HepG2 (cell line): Measurements from ENCODE around the gene CST3. TPM values are rescaled to one million over a fixed set of nuclear protein-coding genes. Genes with fewer than 3 reads are reported as not detected.

Experiments used
- ATAC-seq: fragments of 200-7000 bp; cut with Tn5 transposase; 3 replicates; pipeline ENCODE4 v1.9.1; 2020; ENCODE audit warnings: mild to moderate bottlenecking, moderate library complexity
- BruUV-seq: library from RNA; stranded (reverse); fragments of 400-500 nt; replicated peaks from 2 replicates; lab custom pipeline; 2021; lab: Mats Ljungman, UMichigan
- CTCF ChIA-PET: fragments of 300-600 bp; formaldehyde crosslinking; extraction: SDS; loops from one replicate; lab custom pipeline; 2021; ENCODE audit warnings: low total read pairs, inconsistent platforms, low intra/inter-chr PET ratio; lab: Yijun Ruan, JAX
- POLR2A ChIA-PET: fragments of 350-600 bp; sonication (Branson Sonifier 250); formaldehyde crosslinking; loops from one replicate; lab custom pipeline; 2020; ENCODE audit warnings: antibody characterized with exemption, inconsistent platforms; lab: Yijun Ruan, JAX
- DNase-seq: peaks from one replicate; pipeline ENCODE4 v3.0.0-alpha.2; 2015; ENCODE audit warnings: low spot score
- FAIRE-seq: peaks from 3 replicates; lab custom pipeline; 2011; peaks lifted over from hg19 to GRCh38; lab: Jason Lieb, UNC
- H2AFZ ChIP-seq: one replicate; pipeline ENCODE4 v1.6.1; 2011; ENCODE audit warnings: low read length, inconsistent platforms
- H3K27ac ChIP-seq: fragments of 300-600 bp; 3 replicates; pipeline ENCODE4 v1.8.0; 2011; ENCODE audit warnings: mixed run types, mild to moderate bottlenecking, mixed read lengths, low read length, inconsistent platforms; ENCODE audit not compliant: insufficient read depth; ENCODE audit errors: extremely low read length
- H3K27me3 ChIP-seq, 2 experiments: fragments of 200-600 bp in 1 of 2; 2 replicates in 1 of 2; 3 replicates in 1 of 2; pipeline versions ENCODE4 v1.6.0 to v1.8.0; 2011; ENCODE audit warnings: low read length in 2 of 2, mild to moderate bottlenecking in 2 of 2, moderate library complexity in 2 of 2, inconsistent platforms in 1 of 2; ENCODE audit not compliant: insufficient read depth in 2 of 2, control insufficient read depth in 1 of 2
- H3K36me3 ChIP-seq, 2 experiments: fragments of 200-600 bp in 1 of 2; replicated peaks in 1 of 2; 2 replicates in 1 of 2; 3 replicates in 1 of 2; pipeline versions ENCODE4 v1.5.1 to v1.8.0; 2011; ENCODE audit warnings: low read length in 2 of 2, inconsistent platforms in 1 of 2; ENCODE audit not compliant: insufficient read depth in 2 of 2, control insufficient read depth in 1 of 2
- H3K4me1 ChIP-seq: 2 replicates; pipeline ENCODE4 v1.5.1; 2012; ENCODE audit warnings: low read length, inconsistent platforms; ENCODE audit not compliant: insufficient read depth
- H3K4me2 ChIP-seq: 2 replicates; pipeline ENCODE4 v1.6.0; 2011; ENCODE audit warnings: low read depth, low read length, inconsistent platforms
- H3K4me3 ChIP-seq, 3 experiments: fragments of 200-600 bp in 1 of 3; sonication (generic), shearing (Covaris generic) in 1 of 3; replicated peaks in 1 of 3; 2 replicates each; pipeline ENCODE4 v1.5.1; 2011 to 2016; ENCODE audit warnings: low read length in 3 of 3, inconsistent platforms in 2 of 3, low read depth in 2 of 3, mild to moderate bottlenecking in 2 of 3, control low read depth in 1 of 3, mixed read lengths in 1 of 3; ENCODE audit not compliant: insufficient read depth in 1 of 3
- H3K79me2 ChIP-seq: one replicate; pipeline ENCODE4 v1.6.1; 2011; ENCODE audit warnings: low read length, inconsistent platforms; ENCODE audit not compliant: insufficient read depth
- H3K9ac ChIP-seq: 2 replicates; pipeline ENCODE4 v1.6.0; 2011; ENCODE audit warnings: mild to moderate bottlenecking, low read depth, low read length, inconsistent platforms; ENCODE audit not compliant: insufficient read depth
- H3K9me3 ChIP-seq: 2 replicates; pipeline ENCODE4 v1.5.1; 2012; ENCODE audit warnings: mild to moderate bottlenecking, low read length
- H4K20me1 ChIP-seq: 2 replicates; pipeline ENCODE4 v1.6.0; 2011; ENCODE audit warnings: inconsistent platforms, mild to moderate bottlenecking, low read length, moderate library complexity; ENCODE audit not compliant: insufficient read depth
- ARNT ChIP-seq: fragments of 450-650 bp; IDR thresholded peaks from 2 replicates; pipeline ENCODE4 v1.6.1; 2017
- GATA4 ChIP-seq: sonication (generic); IDR thresholded peaks from 2 replicates; pipeline ENCODE4 v1.6.1; 2016; ENCODE audit warnings: antibody characterized with exemption, low read depth, borderline replicate concordance
- JDP2 ChIP-seq: sonication (generic); formaldehyde crosslinking; IDR thresholded peaks from 2 replicates; pipeline ENCODE4 v1.8.1; 2022; ENCODE audit warnings: missing genetic modification reagents, borderline replicate concordance
- KDM4B ChIP-seq: sonication (generic); formaldehyde crosslinking; IDR thresholded peaks from 2 replicates; pipeline ENCODE4 v1.4.0; 2020; ENCODE audit warnings: missing genetic modification reagents
- LBX2 ChIP-seq: sonication (generic); formaldehyde crosslinking; IDR thresholded peaks from 2 replicates; pipeline ENCODE4 v1.5.0; 2020; ENCODE audit warnings: missing genetic modification reagents, mild to moderate bottlenecking, borderline replicate concordance
- NCOA5 ChIP-seq: sonication (generic); formaldehyde crosslinking; IDR thresholded peaks from 2 replicates; pipeline ENCODE4 v1.4.0; 2020; ENCODE audit warnings: missing genetic modification reagents
- NFYB ChIP-seq: sonication (generic); formaldehyde crosslinking; IDR thresholded peaks from 2 replicates; pipeline ENCODE4 v1.4.0; 2020; ENCODE audit warnings: missing genetic modification reagents
- RBM39 ChIP-seq: fragments of 200-400 bp; formaldehyde crosslinking; IDR thresholded peaks from one replicate; pipeline ENCODE4 v1.6.1; 2018; ENCODE audit warnings: antibody characterized with exemption, mild to moderate bottlenecking, low read depth, low read length; ENCODE audit not compliant: poor library complexity, severe bottlenecking
- SALL1 ChIP-seq: sonication (generic); formaldehyde crosslinking; IDR thresholded peaks from 2 replicates; pipeline ENCODE4 v1.8.0; 2022; ENCODE audit warnings: mild to moderate bottlenecking, missing genetic modification reagents
- SKI ChIP-seq: fragments of 450-650 bp; IDR thresholded peaks from one replicate; pipeline ENCODE4 v1.6.1; 2018; ENCODE audit warnings: mild to moderate bottlenecking; ENCODE audit not compliant: partially characterized antibody
- SMYD3 ChIP-seq: sonication (generic); formaldehyde crosslinking; IDR thresholded peaks from 2 replicates; pipeline ENCODE4 v1.8.1; 2023; ENCODE audit warnings: mild to moderate bottlenecking, missing genetic modification reagents
- SOX5 ChIP-seq: IDR thresholded peaks from 2 replicates; pipeline ENCODE4 v1.6.1; 2016; ENCODE audit warnings: borderline replicate concordance
- SUZ12 ChIP-seq: fragments of 150-350 bp; IDR thresholded peaks from 2 replicates; pipeline ENCODE4 v1.6.1; 2014; ENCODE audit warnings: low read depth, low read length
- ZBTB38 ChIP-seq: sonication (generic); formaldehyde crosslinking; IDR thresholded peaks from 2 replicates; pipeline ENCODE4 v1.5.1; 2020; ENCODE audit warnings: mild to moderate bottlenecking, missing genetic modification reagents
- ZMAT3 ChIP-seq: sonication (generic); formaldehyde crosslinking; conservative IDR thresholded peaks from 2 replicates; pipeline ENCODE4 v1.7.0; 2021; ENCODE audit warnings: missing genetic modification reagents
- ZNF17 ChIP-seq: sonication (generic); formaldehyde crosslinking; IDR thresholded peaks from 2 replicates; pipeline ENCODE4 v1.5.0; 2020; ENCODE audit warnings: mild to moderate bottlenecking, missing genetic modification reagents
- ZNF367 ChIP-seq: sonication (generic); formaldehyde crosslinking; IDR thresholded peaks from 2 replicates; pipeline ENCODE4 v1.4.0; 2020; ENCODE audit warnings: missing genetic modification reagents, borderline replicate concordance
- ZSCAN21 ChIP-seq: sonication (generic); formaldehyde crosslinking; IDR thresholded peaks from 2 replicates; pipeline ENCODE4 v1.8.0; 2022; ENCODE audit warnings: mild to moderate bottlenecking, missing genetic modification reagents, moderate library complexity, borderline replicate concordance
- WGBS: methylation state at CpG from one replicate; pipeline ENCODE4 v1.1.6; 2017; ENCODE audit warnings: low lambda C conversion rate; 5-methylcytosine and 5-hydroxymethylcytosine counted together
- in situ Hi-C: cut with HindIII; loops from 2 replicates; pipeline ENCODE4 v1.10.0; 2017; ENCODE audit warnings: low pct_unique_long_range_greater_than_20kb; ENCODE audit not compliant: extremely low pct_ligation_motif_present
- intact Hi-C: fragments of 100-400 bp; cut with micrococcal nuclease; formaldehyde crosslinking; loops from one replicate; pipeline ENCODE4 v1.10.0; 2022; ENCODE audit not compliant: unreplicated experiment
- polyA plus RNA-seq, 8 experiments: library from polyadenylated mRNA; depleted of rRNA in 3 of 8; stranded (reverse) in 7 of 8; unstranded in 1 of 8; fragments of >200 nt; fragmentation: Illumina TruSeq in 4 of 8; extraction: Trizol in 4 of 8; gene quantifications; 2 replicates each; pipeline versions ENCODE4 v1.2.1 to v1.2.3, GENCODE V29; 2011 to 2016; ENCODE audit warnings: low read depth in 4 of 8, missing spikeins in 1 of 8, mixed read lengths in 1 of 8; ENCODE audit not compliant: insufficient read depth in 1 of 8
- total RNA-seq, 5 experiments: library from RNA; depleted of rRNA; stranded (reverse); fragments of >200 nt; fragmentation: Illumina TruSeq; extraction: Trizol; gene quantifications; 2 replicates each; pipeline ENCODE4 v1.2.3, GENCODE V29; 2016; ENCODE audit warnings: low read depth in 1 of 5
- TF ChIP-seq, protein P1 (sequence below): sonication (generic); formaldehyde crosslinking; IDR thresholded peaks from 2 replicates; pipeline ENCODE4 v1.4.0; 2020; ENCODE audit warnings: missing genetic modification reagents

The CST3 gene
- total and polyA plus RNA-seq, 2 of the 13 experiments (the other 11 are each of a cell fraction or from before 2014, with no cell fraction given), result 690 to 1,005 TPM

GRCh38 chr20:23683807-23684206 lies 46.1 kb upstream of the CST3 start:
- POLR2A ChIA-PET, result no interaction called here
- TF ChIP-seq, protein P1, sequence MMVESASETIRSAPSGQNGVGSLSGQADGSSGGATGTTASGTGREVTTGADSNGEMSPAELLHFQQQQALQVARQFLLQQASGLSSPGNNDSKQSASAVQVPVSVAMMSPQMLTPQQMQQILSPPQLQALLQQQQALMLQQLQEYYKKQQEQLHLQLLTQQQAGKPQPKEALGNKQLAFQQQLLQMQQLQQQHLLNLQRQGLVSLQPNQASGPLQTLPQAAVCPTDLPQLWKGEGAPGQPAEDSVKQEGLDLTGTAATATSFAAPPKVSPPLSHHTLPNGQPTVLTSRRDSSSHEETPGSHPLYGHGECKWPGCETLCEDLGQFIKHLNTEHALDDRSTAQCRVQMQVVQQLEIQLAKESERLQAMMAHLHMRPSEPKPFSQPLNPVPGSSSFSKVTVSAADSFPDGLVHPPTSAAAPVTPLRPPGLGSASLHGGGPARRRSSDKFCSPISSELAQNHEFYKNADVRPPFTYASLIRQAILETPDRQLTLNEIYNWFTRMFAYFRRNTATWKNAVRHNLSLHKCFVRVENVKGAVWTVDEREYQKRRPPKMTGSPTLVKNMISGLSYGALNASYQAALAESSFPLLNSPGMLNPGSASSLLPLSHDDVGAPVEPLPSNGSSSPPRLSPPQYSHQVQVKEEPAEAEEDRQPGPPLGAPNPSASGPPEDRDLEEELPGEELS, result no peak
- TF ChIP-seq KDM4B (CRISPR knock-in tag) (no peak), SUZ12 (no peak), LBX2 (CRISPR knock-in tag) (no peak), NCOA5 (CRISPR knock-in tag) (no peak), ZNF17 (no peak), NFYB (CRISPR knock-in tag) (no peak), ZNF367 (CRISPR knock-in tag) (no peak), ZSCAN21 (no peak), ZBTB38 (CRISPR knock-in tag) (no peak), SMYD3 (CRISPR knock-in tag) (no peak), SALL1 (no peak), JDP2 (no peak), SOX5 (CRISPR knock-in tag) (no peak), RBM39 (no peak), GATA4 (no peak), ZMAT3 (CRISPR knock-in tag) (no peak), SKI (no peak), ARNT (no peak)
- TF ChIP-seq, all 625 proteins: peak for 0
- in situ Hi-C loops, result no loop called here

More at GRCh38 chr20:23683807-23684206, 46.1 kb upstream of the CST3 start:
- Histone ChIP-seq H3K9ac (no peak overlapping the region), H3K4me2 (no peak overlapping the region), H3K27me3 (peaks cover 0 to 16% of the 10 kb centered on the region in 2 experiments; a peak in 1 of 5 replicates), H3K27ac (no peak overlapping the region), H3K36me3 (no peaks in the 10 kb centered on the region), H3K4me1 (no peaks in the 10 kb centered on the region), H2AFZ (no peak overlapping the region), H3K79me2 (no peaks in the 10 kb centered on the region), H4K20me1 (no peaks in the 10 kb centered on the region), H3K9me3 (no peaks in the 10 kb centered on the region), H3K4me3 (no peak overlapping the region)
- WGBS, result 44% methylated on average over 2 of the region's 2 CpGs
- ATAC-seq (no peak), FAIRE-seq (no peak), DNase-seq (no peak)
- intact Hi-C loops, result no loop called here
- CTCF ChIA-PET, result no interaction called here
- BruUV-seq, result no TSS peak
